H4 (cell line): ENCODE data around the gene ZNF239. TPM values are rescaled to one million over a fixed set of nuclear protein-coding genes. Genes with fewer than 3 reads are reported as not detected.
"Not testable (repeated sequence)": the region's sequence is repeated elsewhere in the genome, so short reads cannot be mapped to it uniquely, and the experiment has no call there.

Experiments used
- DNase-seq: peaks from one replicate; pipeline ENCODE4 v3.0.0-alpha.2; 2015; ENCODE audit warnings: low spot score
- total RNA-seq: library from RNA; depleted of rRNA; stranded (reverse); fragments of >200 nt; shearing (Covaris generic); gene quantifications from 2 replicates; pipeline ENCODE4 v1.2.3, GENCODE V29; 2014; rRNA removed

ZNF239 gene
- total RNA-seq, 1 experiment from 2014 or later = 5.7 TPM

- no peak for DNase-seq
Measured at GRCh38 chr10:43576580-43576979, 2.2 kb upstream of the ZNF239 start.

GRCh38 chr10:43576062-43576461 lies 1.6 kb upstream of the ZNF239 start:
- DNase-seq = no peak

GRCh38 chr10:43574906-43575305 lies 490 bp upstream of the ZNF239 start:
- DNase-seq = no peak

- DNase-seq = no peak
Measured at GRCh38 chr10:43573250-43574000, 991 bp downstream of the ZNF239 start.

- no peak for DNase-seq
Measured at GRCh38 chr10:43570971-43571370, 3.4 kb downstream of the ZNF239 start.

GRCh38 chr10:43569681-43570080 lies 4.7 kb downstream of the ZNF239 start:
- DNase-seq = no peak

GRCh38 chr10:43557214-43557613 lies 17.2 kb downstream of the ZNF239 start:
- DNase-seq = no peak

GRCh38 chr10:43543746-43544145 lies 30.7 kb downstream of the ZNF239 start:
- DNase-seq = not testable (repeated sequence)

- DNase-seq = no peak
Measured at GRCh38 chr10:43524434-43525247, 49.8 kb downstream of the ZNF239 start.

Other genes with a start within 250 kb of the ZNF239 start
- gene FXYD4, start 203.0 kb downstream of the ZNF239 start, total RNA-seq = not detected in 2 replicates
- 238 and 256 TPM in 2 replicates for gene HNRNPF, start 165.4 kb downstream of the ZNF239 start, total RNA-seq
- 0.66 and 1.4 TPM in 2 replicates for gene ZNF487, start 137.5 kb downstream of the ZNF239 start, total RNA-seq
- gene ZNF485, start 31.8 kb upstream of the ZNF239 start, total RNA-seq = 3.3 and 3.6 TPM in 2 replicates
- gene ZNF32, start 74.3 kb upstream of the ZNF239 start, total RNA-seq = 64.5 and 72.1 TPM in 2 replicates